PC-3 (cell line): ENCODE data around the gene MARCHF3. TPM values are rescaled to one million over a fixed set of nuclear protein-coding genes. Genes with fewer than 3 reads are reported as not detected.
"Not testable (repeated sequence)": the region's sequence is repeated elsewhere in the genome, so short reads cannot be mapped to it uniquely, and the experiment has no call there.

ENCODE experiments used
- ATAC-seq: fragments of 200-7000 bp; cut with Tn5 transposase; 2 replicates; pipeline ENCODE4 v1.9.1; 2020; ENCODE audit warnings: mild to moderate bottlenecking, moderate library complexity
- BruUV-seq: library from RNA; stranded (reverse); fragments of 400-500 nt; replicated peaks from 2 replicates; lab custom pipeline; 2021; lab: Mats Ljungman, UMichigan
- CTCF ChIA-PET: fragments of 300-600 bp; sonication (Branson Sonifier 250); formaldehyde crosslinking; loops from one replicate; lab custom pipeline; 2022; ENCODE audit warnings: antibody characterized with exemption; lab: Charles Lee
- POLR2A ChIA-PET: fragments of 300-600 bp; sonication (Branson Sonifier 250); formaldehyde crosslinking; loops from one replicate; lab custom pipeline; 2022; ENCODE audit warnings: antibody characterized with exemption; ENCODE audit not compliant: unreplicated experiment; lab: Charles Lee
- DNase-seq: peaks from one replicate; pipeline ENCODE4 v3.0.0-alpha.2; 2015
- H2AFZ ChIP-seq: fragments of 300-600 bp; sonication (generic); 2 replicates; pipeline ENCODE4 v1.6.0; 2016; ENCODE audit warnings: antibody characterized with exemption, low read length
- H3F3A ChIP-seq: fragments of 300-600 bp; sonication (generic); one replicate; pipeline ENCODE4 v1.6.0; 2017; ENCODE audit warnings: antibody characterized with exemption, low read length, control low read depth, mild to moderate bottlenecking; ENCODE audit not compliant: unreplicated experiment
- H3K27ac ChIP-seq: fragments of 300-600 bp; sonication (generic); 2 replicates; pipeline ENCODE4 v1.5.1; 2016; ENCODE audit warnings: mild to moderate bottlenecking, low read length
- H3K27me3 ChIP-seq: fragments of 300-600 bp; sonication (generic); 2 replicates; pipeline ENCODE4 v1.6.1; 2016; ENCODE audit warnings: low read length, mixed read lengths
- H3K36me3 ChIP-seq: fragments of 300-600 bp; sonication (generic); 2 replicates; pipeline ENCODE4 v1.6.1; 2016; ENCODE audit warnings: low read depth, mixed run types, low read length, mixed read lengths
- H3K4me1 ChIP-seq: fragments of 300-600 bp; sonication (generic); 2 replicates; pipeline ENCODE4 v1.5.1; 2016; ENCODE audit warnings: low read length; ENCODE audit not compliant: insufficient read depth
- H3K4me2 ChIP-seq: fragments of 300-600 bp; sonication (generic); 2 replicates; pipeline ENCODE4 v1.6.0; 2016; ENCODE audit warnings: low read length
- H3K4me3 ChIP-seq: fragments of 300-600 bp; sonication (generic); 2 replicates; pipeline ENCODE4 v1.5.1; 2016; ENCODE audit warnings: mild to moderate bottlenecking, low read length, mixed read lengths
- H3K79me2 ChIP-seq: fragments of 300-600 bp; sonication (generic); 2 replicates; pipeline ENCODE4 v1.6.1; 2017; ENCODE audit warnings: low read length, mixed read lengths
- H3K9ac ChIP-seq: fragments of 300-600 bp; sonication (generic); 2 replicates; pipeline ENCODE4 v1.6.0; 2016; ENCODE audit warnings: mild to moderate bottlenecking, low read length
- H3K9me2 ChIP-seq: fragments of 300-600 bp; sonication (generic); replicated peaks from 2 replicates; pipeline ENCODE4 v1.6.1; 2016; ENCODE audit warnings: mixed run types, low read length, mixed read lengths
- H3K9me3 ChIP-seq: fragments of 300-600 bp; sonication (generic); 2 replicates; pipeline ENCODE4 v1.6.1; 2016; ENCODE audit warnings: low read length, mixed read lengths
- H4K20me1 ChIP-seq: fragments of 300-600 bp; sonication (generic); 2 replicates; pipeline ENCODE4 v1.6.1; 2016; ENCODE audit warnings: low read length, mixed read lengths
- CTCF ChIP-seq: fragments of 300-600 bp; sonication (generic); conservative IDR thresholded peaks from 2 replicates; pipeline ENCODE4 v1.5.1; 2017; ENCODE audit warnings: antibody characterized with exemption, low read depth, mild to moderate bottlenecking, low read length
- EZH2 ChIP-seq: fragments of 300-600 bp; sonication (generic); IDR thresholded peaks from one replicate; pipeline ENCODE4 v1.6.1; 2017; ENCODE audit warnings: antibody characterized with exemption, mild to moderate bottlenecking, low read length; ENCODE audit not compliant: unreplicated experiment
- EZH2phosphoT487 ChIP-seq: fragments of 300-600 bp; sonication (generic); IDR thresholded peaks from 2 replicates; pipeline ENCODE4 v1.6.1; 2018; ENCODE audit warnings: mild to moderate bottlenecking, antibody characterized with exemption, low read length, borderline replicate concordance
- intact Hi-C: fragments of 100-400 bp; cut with micrococcal nuclease; formaldehyde crosslinking; loops from 2 replicates; pipeline ENCODE4 v1.9.0; 2023
- total RNA-seq: library from RNA; depleted of rRNA; stranded (reverse); fragments of >200 nt; gene quantifications from 2 replicates; pipeline ENCODE4 v1.2.3, GENCODE V29; 2014

MARCHF3 gene
- total RNA-seq, 1 experiment from 2014 or later: 2.5 TPM

- no peak overlapping the region for H2AFZ ChIP-seq
- no peak for ATAC-seq
- intact Hi-C loops: no loop called here
Measured at GRCh38 chr5:127060470-127060985, 30.2 kb upstream of the MARCHF3 start.

GRCh38 chr5:127056896-127057295 lies 26.5 kb upstream of the MARCHF3 start:
- Histone ChIP-seq H3K9ac (no peak overlapping the region), H3K27ac (no peak overlapping the region), H3K4me1 (peaks cover 7% of the 10 kb centered on the region), H3K27me3 (no peaks in the 10 kb centered on the region), H2AFZ (no peak overlapping the region), H3K36me3 (peaks cover 3% of the 10 kb centered on the region; the same call in 1 of the 2 replicates), H3K9me2 (no peaks in the 10 kb centered on the region), H3F3A (no peaks in the 10 kb centered on the region), H3K4me3 (no peak overlapping the region), H3K9me3 (no peaks in the 10 kb centered on the region), H3K4me2 (no peak overlapping the region), H3K79me2 (no peaks in the 10 kb centered on the region), H4K20me1 (no peaks in the 10 kb centered on the region)
- intact Hi-C loops: no loop called here
- ATAC-seq (no peak), DNase-seq (no peak)
- ChIA-PET POLR2A (no interaction called here), CTCF (no interaction called here)
- TF ChIP-seq EZH2 (no peak), CTCF (no peak), EZH2phosphoT487 (no peak)
- no TSS peak for BruUV-seq

More at GRCh38 chr5:127060470-127060985, 30.2 kb upstream of the MARCHF3 start:
- Histone ChIP-seq H3K27ac (no peak overlapping the region), H3K4me2 (no peak overlapping the region), H3K4me1 (no peaks in the 10 kb centered on the region), H4K20me1 (no peaks in the 10 kb centered on the region), H3F3A (no peaks in the 10 kb centered on the region), H3K27me3 (no peaks in the 10 kb centered on the region), H3K79me2 (no peaks in the 10 kb centered on the region), H3K4me3 (no peak overlapping the region), H3K36me3 (peaks cover 3% of the 10 kb centered on the region; the same call in 1 of the 2 replicates), H3K9me3 (no peaks in the 10 kb centered on the region), H3K9ac (no peak overlapping the region), H3K9me2 (no peaks in the 10 kb centered on the region)
- DNase-seq: no peak
- CTCF ChIA-PET: no interaction called here
- no peak for TF ChIP-seq EZH2phosphoT487
- no peak for TF ChIP-seq EZH2
- TF ChIP-seq CTCF: no peak
- POLR2A ChIA-PET: no interaction called here
- no TSS peak for BruUV-seq

GRCh38 chr5:127055880-127056653 lies 25.7 kb upstream of the MARCHF3 start:
- Histone ChIP-seq H3K79me2 (no peaks in the 10 kb centered on the region), H4K20me1 (no peaks in the 10 kb centered on the region), H3K4me1 (peaks cover 14% of the 10 kb centered on the region), H3K27me3 (no peaks in the 10 kb centered on the region), H3K9me3 (no peaks in the 10 kb centered on the region), H3K9me2 (no peaks in the 10 kb centered on the region), H3F3A (no peaks in the 10 kb centered on the region), H3K9ac (no peak overlapping the region), H2AFZ (no peak overlapping the region), H3K4me2 (no peak overlapping the region), H3K4me3 (no peak overlapping the region), H3K27ac (no peak overlapping the region), H3K36me3 (peaks cover 3% of the 10 kb centered on the region; the same call in 1 of the 2 replicates)
- ATAC-seq: no peak
- DNase-seq: no peak
- intact Hi-C loops: no loop called here
- CTCF ChIA-PET: no interaction called here
- TF ChIP-seq CTCF: no peak
- no peak for TF ChIP-seq EZH2
- no peak for TF ChIP-seq EZH2phosphoT487
- no TSS peak for BruUV-seq
- POLR2A ChIA-PET: no interaction called here

GRCh38 chr5:127053551-127053950 lies 23.2 kb upstream of the MARCHF3 start:
- ATAC-seq, BruUV-seq, POLR2A ChIA-PET, H4K20me1 ChIP-seq, H3F3A ChIP-seq, H3K9ac ChIP-seq, H3K9me2 ChIP-seq, H3K36me3 ChIP-seq, H3K27ac ChIP-seq, H3K4me3 ChIP-seq, H2AFZ ChIP-seq, H3K79me2 ChIP-seq, DNase-seq, H3K27me3 ChIP-seq, CTCF ChIA-PET, H3K4me2 ChIP-seq, intact Hi-C loops, H3K9me3 ChIP-seq: not testable (repeated sequence)
- H3K4me1 ChIP-seq: peaks cover 14% of the 10 kb centered on the region
